HG02642 (cell line): ENCODE measurements around the gene HS3ST5.
A peak's percentile ranks its signal among the peaks of the same experiment; 100 is the strongest.
"Not testable (repeated sequence)": the region's sequence is repeated elsewhere in the genome, so short reads cannot be mapped to it uniquely, and the experiment has no call there.

Experiments
- ATAC-seq: cut with Tn5 transposase; IDR thresholded peaks from one replicate; pipeline ENCODE4 v1.9.1; 2021; ENCODE audit warnings: mild to moderate bottlenecking; ENCODE audit not compliant: unreplicated experiment, poor library complexity

Gene HS3ST5

GRCh38 chr6:114011486-114011885 lies 331.3 kb downstream of the HS3ST5 start:
- ATAC-seq, result not testable (repeated sequence)

DNA sequence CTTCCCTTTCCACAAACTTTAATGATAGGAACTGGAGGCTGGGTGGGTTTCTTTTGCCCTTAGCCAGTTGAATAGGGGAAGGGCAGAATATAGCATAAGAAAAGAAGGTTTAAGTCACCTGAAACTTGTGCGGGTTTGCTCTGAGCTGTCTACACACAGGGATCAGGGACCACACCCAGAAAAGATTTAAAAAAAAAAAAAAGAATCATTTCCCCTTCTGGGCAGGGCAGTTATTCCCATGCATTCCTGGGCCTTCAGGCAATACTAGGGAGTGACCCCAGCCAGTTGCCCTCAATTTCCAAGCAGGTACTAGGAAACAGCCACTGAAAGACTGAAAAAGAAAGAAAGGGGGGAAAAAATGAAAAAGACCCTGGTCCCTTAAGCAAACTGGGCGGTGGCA lies 332.3 kb downstream of the HS3ST5 start:
- no peak for ATAC-seq

GRCh38 chr6:114009192-114009591 lies 333.6 kb downstream of the HS3ST5 start:
- no peak for ATAC-seq

- no peak for ATAC-seq
Measured at GRCh38 chr6:114008331-114008730, 334.5 kb downstream of the HS3ST5 start.

GRCh38 chr6:114007516-114007915 lies 335.3 kb downstream of the HS3ST5 start:
- peak; percentile 51 for ATAC-seq
